Left ventricle myocardium inferior (tissue), 1 donor: Measurements from ENCODE around the gene NFIA. TPM values are rescaled to one million over a fixed set of nuclear protein-coding genes. Genes with fewer than 3 reads are reported as not detected.
A peak's percentile ranks its signal among the peaks of the same experiment; 100 is the strongest.

Experiments used
- DNase-seq: peaks from one replicate; pipeline ENCODE4 v3.0.0-alpha.2; 2020
- H3K27ac ChIP-seq: fragments of 200-600 bp; replicated peaks from 2 replicates; pipeline ENCODE4 v1.8.0; 2021
- H3K27me3 ChIP-seq: fragments of 200-600 bp; 2 replicates; pipeline ENCODE4 v1.8.0; 2021; ENCODE audit warnings: low read depth
- H3K36me3 ChIP-seq: fragments of 200-600 bp; 2 replicates; pipeline ENCODE4 v1.8.0; 2021
- H3K4me1 ChIP-seq: fragments of 200-600 bp; 2 replicates; pipeline ENCODE4 v1.8.0; 2021
- H3K4me3 ChIP-seq: fragments of 200-600 bp; 2 replicates; pipeline ENCODE4 v1.8.0; 2021; ENCODE audit warnings: mild to moderate bottlenecking, moderate library complexity
- H3K9me3 ChIP-seq: fragments of 200-600 bp; replicated peaks from 2 replicates; pipeline ENCODE4 v1.8.0; 2021
- CTCF ChIP-seq: fragments of 200-600 bp; IDR thresholded peaks from 2 replicates; pipeline ENCODE4 v1.8.0; 2021; ENCODE audit warnings: antibody characterized with exemption, mild to moderate bottlenecking, borderline replicate concordance
- intact Hi-C: fragments of 100-400 bp; cut with micrococcal nuclease; formaldehyde crosslinking; loops from one replicate; pipeline ENCODE4 v1.11.0; 2022
- total RNA-seq: library from RNA; stranded (reverse); fragmentation: NEBNext Ultra II Directional; extraction: Animal tissue kit (Norgen Biotek cat#: 25700); gene quantifications from one replicate; pipeline ENCODE4 v1.2.1, GENCODE V29; 2021
- donor health status: DM: no; HTN: yes; CAD: no; lungs with severe emphysema.

Gene NFIA
- total RNA-seq, 1 donor from 2014 or later, result 90.2 TPM

GRCh38 chr1:61190618-61191432, 108.5 kb downstream of the NFIA start:
- Histone ChIP-seq H3K36me3 (no peaks in the 10 kb centered on the region), H3K4me3 (no peak overlapping the region), H3K4me1 (peaks cover 92% of the 10 kb centered on the region), H3K9me3 (no peaks in the 10 kb centered on the region), H3K27me3 (no peaks in the 10 kb centered on the region), H3K27ac (peak overlapping the region; percentile 33)
- TF ChIP-seq CTCF, result no peak
- intact Hi-C loops, result no loop called here
- DNase-seq, result no peak

GRCh38 chr1:61191433-61191720, 109.0 kb downstream of the NFIA start:
- DNase-seq, result no peak
- intact Hi-C loops, result no loop called here
- H3K9me3 ChIP-seq, result no peaks in the 10 kb centered on the region
- no peaks in the 10 kb centered on the region for H3K27me3 ChIP-seq
- H3K4me1 ChIP-seq, result peaks cover 87% of the 10 kb centered on the region
- H3K36me3 ChIP-seq, result no peaks in the 10 kb centered on the region
- no peak overlapping the region for H3K4me3 ChIP-seq
- no peak for TF ChIP-seq CTCF
- H3K27ac ChIP-seq, result peak overlapping the region; percentile 33

GRCh38 chr1:61192663-61193330, 110.4 kb downstream of the NFIA start:
- H3K9me3 ChIP-seq, result no peaks in the 10 kb centered on the region
- H3K27ac ChIP-seq, result peak overlapping the region; percentile 39
- peaks cover 82% of the 10 kb centered on the region for H3K4me1 ChIP-seq
- TF ChIP-seq CTCF, result no peak
- H3K27me3 ChIP-seq, result no peaks in the 10 kb centered on the region
- no peak overlapping the region for H3K4me3 ChIP-seq
- intact Hi-C loops, result no loop called here
- DNase-seq, result no peak
- no peaks in the 10 kb centered on the region for H3K36me3 ChIP-seq

GRCh38 chr1:61193808-61194207, 111.4 kb downstream of the NFIA start:
- H3K4me3 ChIP-seq, result no peak overlapping the region
- H3K36me3 ChIP-seq, result no peaks in the 10 kb centered on the region
- H3K27me3 ChIP-seq, result no peaks in the 10 kb centered on the region
- DNase-seq, result no peak
- H3K27ac ChIP-seq, result peak overlapping the region; percentile 39
- TF ChIP-seq CTCF, result no peak
- intact Hi-C loops, result no loop called here
- H3K4me1 ChIP-seq, result peaks cover 84% of the 10 kb centered on the region
- no peaks in the 10 kb centered on the region for H3K9me3 ChIP-seq

GRCh38 chr1:61198554-61198953, 116.2 kb downstream of the NFIA start:
- TF ChIP-seq CTCF, result no peak
- no peak overlapping the region for H3K27ac ChIP-seq
- intact Hi-C loops, result no loop called here
- H3K9me3 ChIP-seq, result no peaks in the 10 kb centered on the region
- H3K27me3 ChIP-seq, result no peaks in the 10 kb centered on the region
- no peak overlapping the region for H3K4me3 ChIP-seq
- H3K36me3 ChIP-seq, result no peaks in the 10 kb centered on the region
- no peak for DNase-seq
- H3K4me1 ChIP-seq, result peaks cover 77% of the 10 kb centered on the region
